ENCODE results near the gene LHPP.
"Not testable (repeated sequence)": the region's sequence is repeated elsewhere in the genome, so short reads cannot be mapped to it uniquely, and the experiment has no call there.

LHPP gene, protein sequence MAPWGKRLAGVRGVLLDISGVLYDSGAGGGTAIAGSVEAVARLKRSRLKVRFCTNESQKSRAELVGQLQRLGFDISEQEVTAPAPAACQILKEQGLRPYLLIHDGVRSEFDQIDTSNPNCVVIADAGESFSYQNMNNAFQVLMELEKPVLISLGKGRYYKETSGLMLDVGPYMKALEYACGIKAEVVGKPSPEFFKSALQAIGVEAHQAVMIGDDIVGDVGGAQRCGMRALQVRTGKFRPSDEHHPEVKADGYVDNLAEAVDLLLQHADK

DNA sequence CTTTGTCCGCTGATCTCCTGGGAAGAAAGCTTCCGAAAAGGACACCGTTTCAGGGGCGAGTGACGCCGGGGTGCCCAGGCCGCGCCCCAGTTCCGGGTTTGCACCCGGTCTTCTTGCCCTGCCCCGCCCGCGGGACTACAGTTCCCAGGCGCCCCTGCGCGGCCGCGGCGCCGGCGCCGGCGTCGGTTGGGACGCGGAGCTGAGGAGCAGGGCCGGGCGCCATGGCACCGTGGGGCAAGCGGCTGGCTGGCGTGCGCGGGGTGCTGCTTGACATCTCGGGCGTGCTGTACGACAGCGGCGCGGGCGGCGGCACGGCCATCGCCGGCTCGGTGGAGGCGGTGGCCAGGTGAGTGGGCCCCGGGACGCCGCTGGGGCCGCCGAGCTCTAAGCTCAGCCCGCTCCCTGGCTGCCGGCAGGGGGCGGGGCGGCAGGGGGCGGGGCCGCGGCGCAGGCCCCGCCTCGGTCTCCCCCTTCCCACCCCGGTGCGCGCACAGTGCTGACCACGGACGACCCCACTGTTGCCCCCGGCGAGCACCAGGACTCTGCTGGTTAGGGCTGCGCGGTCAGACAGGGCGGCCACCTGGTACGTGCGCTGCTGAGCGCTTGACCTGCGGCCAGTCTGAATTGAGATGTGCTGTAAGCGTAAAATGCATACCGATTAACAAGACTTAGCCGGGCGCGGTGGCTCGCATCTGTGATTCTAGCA, at the start of gene LHPP:
TSS of gene LHPP (plus strand) at position 182 of the 706 bp plus-strand sequence. CDS start at position 222, 40 bp downstream.
- peak; percentile 89 for DNase-seq

DNA sequence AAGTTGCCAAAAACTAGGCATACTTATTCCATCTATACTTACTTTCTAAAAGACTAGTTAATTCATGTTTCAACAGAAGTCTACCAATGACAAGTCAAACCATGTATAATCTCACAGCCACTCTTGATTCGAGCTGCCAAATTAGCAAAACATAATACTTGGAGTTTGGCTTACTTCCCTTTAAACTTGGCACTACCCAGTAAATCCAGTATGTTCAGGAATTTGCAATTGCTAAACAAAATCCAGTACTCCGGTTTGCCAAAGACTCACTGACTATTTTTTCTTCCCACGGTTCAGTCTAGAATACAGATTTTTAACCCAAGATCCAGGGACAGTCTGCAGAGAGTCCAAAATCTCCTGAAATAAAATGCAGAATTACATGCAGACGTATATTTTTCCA, 47.5 kb upstream of the LHPP start:
- DNase-seq = no peak

DNA sequence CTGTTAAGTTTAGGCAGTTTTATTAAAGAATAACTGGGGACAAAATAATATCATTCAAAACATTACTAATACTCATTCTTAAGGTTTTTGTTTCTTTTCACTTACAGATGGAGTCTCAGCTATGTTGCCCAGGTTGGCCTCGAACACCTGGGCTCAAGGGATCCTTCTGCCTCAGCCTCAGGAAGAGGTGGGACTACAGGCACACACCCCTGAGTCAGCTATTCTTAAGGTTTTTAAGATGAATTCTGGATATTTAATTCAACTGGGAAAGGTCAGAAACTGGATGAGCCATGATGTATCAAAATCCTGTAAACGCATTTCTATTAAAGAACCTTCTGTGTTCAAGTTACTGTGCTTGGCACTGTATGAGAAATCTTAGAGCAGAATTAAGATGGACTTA, 46.4 kb upstream of the LHPP start:
- DNase-seq = no peak

DNA sequence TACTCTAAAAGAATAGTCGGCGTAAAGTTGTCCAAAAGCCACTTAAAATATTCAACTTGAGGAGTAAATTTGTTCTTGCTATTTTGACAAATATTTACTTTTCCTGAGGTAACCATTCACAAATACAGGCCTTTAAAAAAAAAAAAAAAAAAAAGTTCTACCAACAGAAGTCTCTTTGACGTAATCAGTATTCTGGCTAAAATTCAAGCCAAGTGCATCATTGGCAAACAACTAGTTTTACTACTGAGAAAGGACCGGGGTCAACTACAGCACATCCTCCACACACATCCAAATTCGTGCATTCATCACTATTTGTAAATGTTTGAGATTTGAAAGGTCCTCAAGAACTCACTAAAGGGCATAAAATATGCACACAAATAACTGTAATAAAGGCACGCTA, 44.9 kb upstream of the LHPP start:
- DNase-seq = no peak

DNA sequence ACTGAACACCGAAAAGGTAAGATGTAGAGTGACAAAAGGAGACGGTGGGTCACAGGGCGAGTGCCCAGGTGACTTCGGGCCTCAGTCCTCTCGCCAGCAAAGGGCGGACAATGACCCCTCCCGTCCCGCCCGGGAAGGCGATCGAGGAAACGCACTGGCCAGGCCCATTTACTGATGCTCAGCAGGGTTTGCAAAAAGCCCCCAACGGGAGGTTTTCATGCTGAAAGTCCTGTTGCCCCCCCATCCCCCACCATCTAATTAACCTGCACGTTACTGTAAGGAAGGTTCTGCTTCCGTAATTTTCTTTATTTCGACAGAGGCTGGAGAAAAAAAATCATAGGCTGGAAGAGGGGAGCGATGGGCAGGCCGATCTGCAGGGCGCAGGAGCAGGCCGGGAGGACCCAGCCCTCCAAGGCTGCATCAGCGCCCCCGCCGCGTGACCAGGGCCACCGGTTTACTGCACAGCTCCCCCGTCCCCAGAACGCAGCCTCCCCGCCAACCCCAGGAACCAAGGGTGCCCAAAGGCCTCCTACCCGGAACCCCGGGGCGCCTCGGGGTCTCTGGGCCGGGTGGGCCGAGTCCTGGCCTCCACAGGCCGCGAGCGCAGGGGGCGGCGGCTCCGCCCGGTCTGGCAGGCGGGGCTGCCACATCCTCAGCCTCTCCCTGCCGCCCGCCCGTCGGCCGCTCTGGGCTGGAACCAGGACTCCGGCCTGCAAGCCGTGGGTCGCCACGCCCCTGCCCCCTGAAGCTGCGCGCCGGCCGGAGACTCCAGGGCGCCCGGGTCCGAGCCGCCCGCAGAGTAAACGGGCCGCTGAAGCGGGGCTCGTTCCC, 43.5 kb upstream of the LHPP start:
- DNase-seq = peak; percentile 65

DNA sequence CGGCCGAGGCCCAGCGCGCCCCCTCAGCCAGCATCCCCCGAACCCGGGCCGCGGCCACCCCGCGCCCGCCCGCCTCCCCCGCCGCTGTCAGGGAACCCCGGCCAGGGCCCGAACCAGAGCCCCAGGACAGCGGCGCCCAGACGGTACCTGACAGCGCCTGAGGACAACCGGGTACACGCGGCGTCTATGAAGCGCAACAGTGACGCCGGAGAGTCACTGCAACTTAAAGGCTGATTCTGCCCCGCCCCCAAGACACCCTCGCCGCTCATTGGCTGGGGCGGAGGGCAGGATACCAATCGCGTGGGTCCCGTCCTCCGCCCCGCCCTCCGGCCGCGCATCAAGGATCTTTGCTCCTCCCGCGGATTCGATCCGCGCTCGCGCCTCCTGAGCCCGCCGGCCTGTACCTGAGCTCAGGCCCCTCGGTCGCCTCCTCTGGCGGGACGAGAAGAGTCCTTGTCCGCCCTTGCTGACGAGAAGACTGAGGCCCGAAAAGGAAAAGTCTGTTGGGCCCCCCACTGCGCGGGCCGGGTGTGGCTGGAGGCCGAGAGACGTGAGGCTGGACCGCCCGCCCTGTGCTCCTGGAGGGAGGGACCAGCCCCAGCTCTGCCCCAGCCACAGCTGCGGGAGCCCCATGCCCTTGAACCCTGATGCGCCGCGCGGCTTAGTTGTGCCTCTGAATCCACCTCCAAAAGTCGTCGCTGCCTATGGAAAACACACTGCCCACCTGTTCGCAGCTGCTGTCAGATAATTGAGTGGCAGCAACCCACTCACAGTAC, 42.7 kb upstream of the LHPP start, which contains the start of gene OAT:
TSS of gene OAT (minus strand) at position 198 of the 776 bp plus-strand sequence. CDS start 6,752 bp downstream, outside the sequence.
- DNase-seq = peak; percentile 97

DNA sequence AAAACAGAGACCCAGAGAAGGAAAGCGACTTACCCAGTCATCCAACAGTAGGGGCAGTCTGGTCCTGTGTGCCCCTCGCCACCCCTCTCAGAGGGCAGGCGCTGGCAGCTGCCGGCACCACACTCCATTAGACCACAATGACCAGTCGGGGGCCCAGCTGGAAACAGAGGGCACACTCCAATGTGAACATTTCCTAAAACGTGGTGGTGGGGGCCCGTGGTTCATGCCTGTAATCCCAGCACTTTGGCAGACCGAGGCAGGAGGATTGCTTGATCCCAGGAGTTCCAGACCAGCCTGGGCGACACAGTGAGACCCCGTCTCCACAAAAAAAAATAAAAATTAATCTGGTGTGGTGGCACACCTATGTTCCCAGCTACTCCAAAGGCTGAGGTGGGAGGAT, 42.0 kb upstream of the LHPP start:
- DNase-seq = no peak

DNA sequence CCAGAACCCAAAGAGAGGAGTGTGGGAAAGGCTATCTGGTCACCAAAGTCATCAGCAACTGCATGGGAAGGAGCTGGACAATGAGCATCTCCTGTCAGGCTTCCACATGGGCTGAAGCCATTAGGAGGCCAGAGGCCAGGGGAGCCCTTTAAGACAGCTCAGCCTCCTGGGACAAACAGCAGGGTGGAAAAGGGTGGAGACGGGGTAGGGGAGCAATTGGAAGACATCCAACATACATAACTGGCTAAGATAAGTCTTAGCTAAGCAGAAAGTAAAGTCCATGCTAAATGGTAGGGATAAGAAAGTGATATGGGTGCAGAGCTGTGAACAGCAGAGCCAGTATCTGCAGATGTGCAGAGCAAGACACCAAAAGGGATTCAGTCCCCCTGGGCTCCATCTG, 41.4 kb upstream of the LHPP start:
- DNase-seq = no peak

DNA sequence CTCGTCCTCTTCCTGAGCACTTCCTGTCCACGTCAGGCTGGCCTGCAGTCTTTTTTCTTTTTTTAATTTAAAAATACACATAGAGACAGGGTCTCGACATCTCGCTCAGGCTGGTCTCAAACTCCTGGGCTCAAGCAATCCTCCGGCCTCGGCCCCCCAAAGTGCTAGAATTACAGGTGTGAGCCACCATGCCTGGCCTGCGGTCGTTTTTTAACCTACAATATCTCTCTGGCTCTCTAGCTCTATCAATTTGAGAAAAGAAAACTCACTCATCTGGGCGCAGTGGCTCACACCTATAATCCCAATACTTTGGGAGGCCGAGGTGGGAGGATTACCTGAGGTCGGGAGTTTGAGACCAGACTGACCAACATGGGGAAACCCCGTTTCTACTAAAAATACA, 38.9 kb upstream of the LHPP start:
- DNase-seq = no peak

DNA sequence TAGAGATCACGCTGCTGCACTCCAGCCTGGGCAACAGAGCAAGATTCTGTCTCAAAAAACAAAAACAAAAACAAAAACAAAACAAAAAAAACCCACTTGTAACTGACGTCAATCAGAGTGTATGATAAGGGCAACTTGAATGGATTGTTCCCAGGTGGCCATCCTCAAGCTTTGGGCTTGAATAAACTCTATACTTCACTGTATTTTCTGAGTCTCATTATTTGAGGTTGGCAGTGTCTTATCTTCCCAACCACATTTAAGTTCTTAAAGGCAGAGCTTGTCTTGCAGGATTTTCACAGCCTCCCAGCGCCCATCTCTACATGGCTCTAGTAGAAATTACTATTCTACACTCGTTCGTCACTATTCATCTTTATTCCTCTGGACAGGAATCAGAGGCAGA, 37.8 kb upstream of the LHPP start:
- no peak for DNase-seq

DNA sequence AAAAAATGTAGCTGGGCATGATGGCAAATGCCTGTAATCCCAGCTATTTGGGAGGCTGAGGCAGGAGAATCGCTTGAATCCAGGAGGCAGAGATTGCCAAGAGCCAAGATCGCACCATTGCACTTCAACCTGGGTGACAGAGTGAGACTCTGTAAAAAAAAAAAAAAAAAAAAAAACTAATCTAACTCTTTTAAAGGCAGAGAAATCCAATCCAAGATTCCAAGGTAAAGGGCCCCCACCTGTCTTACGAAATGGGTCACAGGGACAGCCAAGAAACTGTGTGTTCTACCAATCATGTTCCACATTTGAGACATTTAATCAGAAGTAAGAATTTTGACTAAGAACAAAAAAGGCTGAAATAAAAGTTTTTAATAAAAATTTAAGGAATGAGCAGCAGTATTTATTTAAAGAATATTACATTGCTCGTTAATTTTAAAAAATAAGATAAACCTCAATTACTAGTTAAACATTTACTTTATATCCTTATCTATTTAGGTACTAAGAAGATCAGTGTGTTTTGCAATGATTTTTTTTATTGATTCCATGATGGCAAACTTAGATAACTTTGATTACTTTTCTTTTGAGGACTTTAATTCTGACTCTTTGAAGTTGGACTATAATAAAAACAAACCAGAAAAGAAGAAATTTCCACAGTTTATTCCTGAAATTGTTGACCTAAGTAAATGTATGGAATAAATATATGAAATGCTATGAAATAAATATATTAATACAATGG, 36.2 kb upstream of the LHPP start:
- no peak for DNase-seq

DNA sequence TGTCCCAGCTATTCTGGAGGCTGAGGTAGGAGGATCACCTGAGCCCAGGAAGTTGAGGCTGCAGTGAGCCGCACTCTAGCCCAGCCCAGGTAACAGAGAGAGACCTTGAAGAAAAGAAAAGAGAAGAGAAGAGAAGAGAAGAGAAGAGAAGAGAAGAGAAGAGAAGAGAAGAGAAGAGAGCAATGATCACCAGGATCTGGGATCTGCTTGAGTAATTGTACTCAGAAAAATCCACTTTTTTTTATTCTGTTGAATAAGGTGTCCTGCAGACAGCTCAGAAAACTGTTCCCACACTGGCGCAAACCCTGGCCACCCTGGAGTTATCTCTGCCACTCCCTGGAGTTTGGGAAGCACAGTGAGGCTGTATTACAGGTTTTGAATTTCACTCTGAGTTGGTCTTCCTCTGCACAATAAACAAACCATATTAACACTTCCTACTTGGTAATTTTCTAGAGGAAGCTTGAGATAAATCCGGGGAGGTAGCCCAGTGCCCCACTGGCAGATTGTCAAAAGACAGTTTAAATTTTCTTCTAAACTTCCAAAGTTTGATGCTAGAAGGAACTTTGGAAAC, 33.3 kb upstream of the LHPP start:
- no peak for DNase-seq

DNA sequence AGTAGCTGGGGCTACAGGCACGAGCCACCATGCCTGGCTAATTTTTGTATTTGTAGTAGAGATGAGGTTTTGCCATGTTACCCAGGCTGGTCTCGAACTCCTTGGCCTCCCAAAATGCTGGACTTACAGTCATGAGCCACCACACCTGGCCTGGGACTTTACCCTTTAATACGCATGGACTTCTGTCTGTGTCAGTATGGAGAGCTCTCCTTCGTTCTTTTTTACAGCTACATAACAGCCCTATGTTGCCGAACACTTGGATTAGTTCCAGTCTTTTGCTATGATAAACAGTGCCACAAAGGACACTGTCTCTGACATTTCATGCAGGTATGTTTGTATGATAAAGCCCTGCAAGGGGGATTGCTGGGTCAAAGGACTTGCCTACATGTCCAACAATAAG, 32.0 kb upstream of the LHPP start:
- DNase-seq = no peak

DNA sequence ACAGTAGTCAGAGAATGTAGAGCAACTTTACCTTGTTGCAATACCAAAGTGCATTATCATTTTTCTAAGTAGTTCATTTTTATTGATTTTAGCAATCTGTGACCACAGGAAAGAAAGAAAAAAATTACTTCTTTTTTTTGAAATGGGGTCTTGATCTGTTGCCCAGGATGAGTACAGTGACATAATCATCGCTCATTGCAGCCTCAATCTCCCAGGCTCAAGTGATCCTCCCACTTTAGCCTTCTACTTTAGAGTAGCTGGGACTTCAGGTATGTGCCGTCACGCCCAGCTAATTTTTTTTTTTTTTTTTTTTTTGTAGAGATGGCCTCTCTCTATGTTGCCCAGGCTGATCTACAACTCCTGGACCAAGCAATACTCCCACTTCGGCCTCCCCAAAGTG, 31.5 kb upstream of the LHPP start:
- DNase-seq = no peak

DNA sequence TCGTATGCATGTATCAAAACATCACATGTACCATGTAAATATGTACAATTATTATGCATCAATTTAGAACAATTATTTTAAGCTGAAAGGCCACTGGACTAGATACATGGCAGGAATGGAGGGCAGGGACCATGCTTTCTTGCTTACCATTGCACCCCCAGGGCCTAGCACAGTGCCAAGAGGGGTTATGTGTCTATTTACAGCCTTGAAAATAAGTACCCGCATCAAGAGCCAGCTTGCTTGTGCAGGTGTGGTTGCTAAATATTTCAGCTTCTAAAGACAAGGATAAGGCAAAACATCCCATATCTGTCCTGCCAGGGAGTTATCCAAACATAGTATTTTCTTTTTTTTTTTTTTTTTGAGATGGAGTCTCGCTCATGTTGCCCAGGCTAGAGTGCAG, 28.2 kb upstream of the LHPP start:
- DNase-seq = no peak

DNA sequence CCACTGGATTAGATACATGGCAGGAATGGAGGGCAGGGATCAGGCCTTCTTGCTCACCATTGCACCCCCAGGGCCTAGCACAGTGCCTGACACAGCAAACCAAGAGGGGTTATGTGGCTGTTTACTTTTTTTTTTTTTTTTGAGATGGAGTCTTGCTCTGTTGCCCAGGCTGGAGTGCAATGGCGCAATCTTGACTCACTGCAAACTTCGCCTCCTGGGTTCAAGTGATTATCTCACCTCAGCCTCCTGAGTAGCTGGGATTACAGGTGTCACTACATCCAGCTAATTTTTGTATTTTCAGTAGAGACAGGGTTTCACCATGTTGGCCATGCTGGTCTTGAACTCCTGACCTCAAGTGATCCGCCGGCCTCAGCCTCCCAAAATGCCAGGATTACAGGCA, 25.9 kb upstream of the LHPP start:
- DNase-seq = not testable (repeated sequence)

DNA sequence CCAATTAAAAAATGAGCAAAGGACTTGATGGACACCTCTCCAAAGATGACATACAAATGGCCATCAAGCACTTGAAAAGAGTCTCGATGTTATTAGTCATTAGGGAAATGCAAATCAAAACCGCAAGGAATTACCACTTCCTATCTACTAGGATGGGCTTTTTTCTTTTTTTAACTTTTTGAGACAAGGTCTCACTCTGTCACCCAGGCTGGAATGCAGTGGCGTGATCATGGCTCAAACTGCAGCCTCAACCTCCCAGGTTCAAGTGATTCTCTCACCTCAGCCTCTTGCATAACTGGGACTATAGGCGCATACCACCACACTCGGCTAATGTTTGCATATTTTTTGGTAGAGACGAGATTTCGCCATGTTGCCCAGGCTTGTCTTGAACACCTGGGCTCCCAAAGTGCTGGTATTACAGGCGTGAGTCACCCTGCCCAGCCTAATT, 25.4 kb upstream of the LHPP start:
- no peak for DNase-seq

DNA sequence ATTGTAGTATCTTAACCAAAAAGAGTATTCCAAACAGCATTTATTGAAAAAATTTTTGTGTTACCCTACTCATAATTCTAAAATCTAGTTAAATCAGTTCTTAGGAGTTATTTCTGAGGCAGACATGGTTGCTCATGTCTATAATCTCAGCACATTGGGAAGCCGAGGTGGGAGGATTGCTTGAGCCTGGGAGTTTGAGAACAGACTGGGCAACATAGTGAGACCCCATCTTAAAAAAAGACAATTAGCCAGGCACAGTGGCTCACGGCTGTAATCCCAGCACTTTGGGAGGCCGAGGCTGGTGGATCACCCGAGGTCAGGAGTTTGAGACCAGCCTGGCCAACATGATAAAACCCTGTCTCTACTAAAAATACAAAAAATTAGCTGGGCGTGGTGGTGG, 19.9 kb upstream of the LHPP start:
- DNase-seq = not testable (repeated sequence)

DNA sequence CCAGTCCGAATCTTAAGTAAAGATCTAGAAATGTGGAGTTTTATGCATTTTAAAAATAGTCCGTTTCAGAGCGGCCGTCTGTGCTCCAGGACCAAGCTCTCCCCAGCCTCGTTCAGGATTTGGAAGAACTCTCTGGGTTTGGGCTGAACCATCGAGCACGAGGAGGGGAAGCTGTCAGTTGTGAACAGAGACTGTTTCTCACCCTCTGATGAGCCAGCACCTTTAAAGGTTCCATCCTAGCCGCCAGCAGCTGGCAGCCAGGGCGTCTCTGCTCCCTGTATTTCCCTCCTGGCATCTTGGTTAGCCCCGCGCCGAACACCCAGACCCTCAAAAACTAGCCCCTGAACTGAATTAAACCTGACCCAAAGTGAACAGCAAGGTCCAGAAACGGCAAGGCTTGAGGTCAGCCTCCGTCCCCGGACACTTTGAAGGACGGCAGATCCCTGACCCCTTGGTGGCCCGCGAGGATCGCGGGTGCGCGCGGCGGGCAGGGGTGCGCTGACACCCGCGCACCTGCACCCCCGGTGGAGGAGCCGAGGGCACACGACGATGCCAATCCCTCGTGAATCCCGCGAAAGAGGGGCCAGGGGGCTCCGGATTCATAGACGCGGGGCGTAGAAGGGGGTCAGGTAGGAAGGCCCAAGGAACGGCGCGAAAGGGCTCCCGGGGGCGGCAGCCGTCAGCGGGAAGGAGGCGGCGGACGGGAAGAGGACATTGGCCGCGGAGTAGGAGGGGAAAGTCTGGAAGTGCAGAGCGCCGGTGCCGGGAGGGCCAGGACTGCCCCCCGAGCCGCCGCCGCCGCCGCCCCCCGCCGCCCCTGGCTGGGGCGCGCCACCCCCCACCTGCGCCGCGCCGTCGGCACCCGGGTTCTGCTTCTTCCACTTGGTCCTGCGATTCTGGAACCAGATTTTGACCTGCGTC, 14.5 kb upstream of the LHPP start:
- DNase-seq = no peak

DNA sequence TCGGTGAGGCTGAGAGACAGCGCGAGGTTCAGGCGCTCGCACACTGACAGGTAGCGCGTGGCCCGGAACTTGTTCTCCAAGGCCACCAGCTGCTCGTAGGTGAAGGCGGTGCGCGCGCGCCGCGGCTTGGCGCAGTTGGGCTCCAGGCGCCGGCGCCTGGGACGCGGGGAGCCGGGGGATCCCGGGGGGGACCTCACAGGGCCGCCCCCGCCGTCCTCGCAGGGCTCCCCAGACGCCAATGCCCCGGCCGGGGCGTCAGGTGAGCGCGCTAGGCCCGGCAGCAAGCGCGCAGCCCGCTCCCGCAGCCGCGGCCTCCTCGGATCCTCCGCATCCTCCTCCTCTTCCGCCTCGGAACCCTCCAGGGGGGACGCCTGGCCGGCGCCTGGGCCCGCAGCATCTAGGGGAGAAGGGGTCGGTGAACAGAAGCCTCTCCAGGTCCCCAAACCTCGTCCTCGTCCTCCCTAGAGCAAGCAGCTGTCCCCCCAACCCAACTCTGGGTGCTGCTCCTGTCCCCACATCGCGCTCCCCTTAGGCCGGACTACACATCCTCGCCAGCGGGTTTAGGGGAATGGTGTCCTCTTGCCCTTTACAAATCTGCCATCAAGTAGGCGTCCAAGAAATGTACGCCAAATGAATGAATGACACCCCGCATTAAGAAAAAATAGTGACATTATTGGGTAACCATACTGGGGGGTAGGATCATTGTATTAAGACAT, 13.7 kb upstream of the LHPP start:
- no peak for DNase-seq
